Heart left ventricle (tissue), 16 donors: ENCODE measurements around the gene THSD4. TPM values are rescaled to one million over a fixed set of nuclear protein-coding genes. Genes with fewer than 3 reads are reported as not detected.
A peak's percentile ranks its signal among the peaks of the same experiment; 100 is the strongest.

Source experiments
- ATAC-seq, 4 donors: fragments of 200-7000 bp; cut with Tn5 transposase; one replicate each; pipeline ENCODE4 v1.9.1; 2020 to 2022; ENCODE audit warnings: moderate library complexity in 4 of 4, mild to moderate bottlenecking in 3 of 4, moderate number of reproducible peaks in 1 of 4
- DNase-seq, 5 donors: peaks; one replicate each; pipeline ENCODE4 v3.0.0-alpha.2; 2020
- H3K27ac ChIP-seq, 12 donors: fragments of 200-600 bp; sonication (generic) in 4 of 12; one replicate each; pipeline versions ENCODE4 v1.5.0 to v1.8.0; 2016 to 2022; ENCODE audit warnings: mild to moderate bottlenecking in 2 of 12
- H3K27me3 ChIP-seq, 9 donors: fragments of 200-600 bp; sonication (generic) in 2 of 9; one replicate each; pipeline versions ENCODE4 v1.5.1 to v1.8.0; 2016 to 2022; ENCODE audit warnings: mild to moderate bottlenecking in 3 of 9
- H3K36me3 ChIP-seq, 9 donors: fragments of 200-600 bp; sonication (generic) in 2 of 9; one replicate each; pipeline versions ENCODE4 v1.5.0 to v1.8.0; 2018 to 2022; ENCODE audit warnings: mild to moderate bottlenecking in 2 of 9
- H3K4me1 ChIP-seq, 12 donors: fragments of 200-600 bp; sonication (generic) in 4 of 12; one replicate each; pipeline versions ENCODE4 v1.5.0 to v1.8.0; 2016 to 2022; ENCODE audit warnings: mild to moderate bottlenecking in 3 of 12
- H3K4me3 ChIP-seq, 12 donors: fragments of 200-600 bp; sonication (generic) in 4 of 12; one replicate each; pipeline versions ENCODE4 v1.5.0 to v1.8.0; 2017 to 2022; ENCODE audit warnings: mild to moderate bottlenecking in 9 of 12, moderate library complexity in 4 of 12
- H3K9me3 ChIP-seq, 12 donors: fragments of 200-600 bp; sonication (generic) in 4 of 12; one replicate each; pipeline versions ENCODE4 v1.5.0 to v1.8.0; 2016 to 2022; ENCODE audit warnings: mild to moderate bottlenecking in 1 of 12
- POLR2A ChIP-seq, 2 donors: fragments of 450-650 bp; IDR thresholded peaks; one replicate each; pipeline ENCODE4 v1.6.1; 2017; ENCODE audit warnings: antibody characterized with exemption in 2 of 2, mild to moderate bottlenecking in 2 of 2, moderate library complexity in 2 of 2
- whole genome bisulfite sequencing, 4 donors: extraction: QIAGEN DNeasy Blood & Tissue Kit in 2 of 4; methylation state at CpG; one replicate each; pipeline versions ENCODE4 v1.1.5 to v1.1.7; 2013 to 2018; 5-methylcytosine and 5-hydroxymethylcytosine counted together
- intact Hi-C, 10 donors: fragments of 100-400 bp; cut with DNase I; formaldehyde crosslinking; loops; one replicate each; pipeline versions ENCODE4 v1.11.1 to v1.14.2; 2022
- polyA plus RNA-seq, 2 donors: library from polyadenylated mRNA; stranded (reverse); fragments of 200-250 nt; gene quantifications; one replicate each; pipeline ENCODE4 v1.2.3, GENCODE V29; 2013
- total RNA-seq, 9 donors: library from RNA; depleted of rRNA in 2 of 9; stranded (reverse); fragments of >200 nt in 2 of 9; fragmentation: NEBNext Ultra II Directional in 3 of 9; extraction: Animal tissue kit (Norgen Biotek cat#: 25700) in 3 of 9; gene quantifications; one replicate each; pipeline versions ENCODE4 v1.1.0 to v1.2.4, GENCODE V29; 2016 to 2023
- TF ChIP-seq, protein P1 (sequence below), 12 donors: fragments of 200-600 bp; sonication (generic) in 4 of 12; IDR thresholded peaks; one replicate each; pipeline versions ENCODE4 v1.5.0 to v1.8.0; 2018 to 2022; ENCODE audit warnings: antibody characterized with exemption in 12 of 12, mild to moderate bottlenecking in 5 of 12
- donor health status: ischemic (EF 13 %, LVEDD 7.1; RV severe dilation, severe dysfunction).
- donor health status: healthy with polysubstance abuse.
- donor health status: DM: no; HTN: yes; CAD: no.
- donor health status: DM: no; HTN: no; CAD: no.
- donor health status: ischemic (EF 25% LVEDD 6.9; RV normal size, moderate dysfunction).
- donor health status: ischemic (EF 25% LVEDD 5.7; RV mildly dilated, moderate dysfunction).
- donor health status: healthy.
- donor health status: DM: yes; HTN: yes; CAD: no.
- donor health status: ischemic (EF 35%, LVEDD 5.7; RV mildly dilated, moderate dysfunction).
- donor health status: nonischemic (EF 11% LVEDD 7.7; RV severe dilation, severe dysfunction).
- donor health status: DM: yes; HTN: yes; CAD: no.
- donor health status: PGD.
- donor health status: ischemic (EF 29% LVEDD 5.4; RV normal size, mild dysfunction).
- donor health status: nonischemic (EF 23%, LVEDD 6.1; RV moderate dilation, normal function).

Gene THSD4
- total and polyA plus RNA-seq, 11 donors = 32.6 to 206 (median 93.2) TPM

DNA sequence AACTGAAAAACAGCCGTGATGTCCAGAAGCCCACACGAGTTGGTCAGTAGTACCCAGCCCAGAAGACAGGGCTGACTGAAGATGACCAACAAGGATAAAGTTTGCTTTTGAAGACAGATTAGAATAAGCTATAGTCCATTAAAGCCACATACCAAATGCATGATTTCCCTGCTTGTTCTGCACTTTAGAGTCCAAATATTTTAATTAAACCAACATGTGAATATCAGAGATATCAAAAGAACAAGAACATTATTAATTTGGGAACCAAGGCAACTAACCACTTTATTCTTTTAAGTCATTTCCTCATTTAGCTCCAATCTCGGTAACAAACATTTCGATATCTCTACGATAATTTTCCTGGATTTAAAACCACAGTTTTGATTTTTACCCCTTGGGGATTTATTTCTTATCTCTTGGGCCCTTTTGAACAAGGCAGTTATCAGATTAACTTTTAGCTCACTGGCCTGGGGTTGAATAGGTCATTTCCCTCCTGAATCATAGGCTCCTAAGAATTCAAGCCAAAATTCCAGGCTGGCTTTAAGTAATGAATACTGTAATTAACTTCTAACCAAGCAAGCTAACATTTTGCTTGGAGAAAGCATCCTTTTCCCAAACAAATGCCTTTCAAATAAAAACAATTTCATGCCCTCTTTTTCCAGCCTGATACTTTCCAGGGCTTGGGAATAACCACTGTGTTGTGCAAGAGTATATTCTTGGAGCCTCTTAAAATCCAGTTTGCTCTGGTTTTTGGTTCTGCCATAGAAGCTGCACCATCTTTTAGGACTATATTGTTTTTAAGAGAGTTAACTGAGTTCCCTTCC lies 592.2 kb downstream of the THSD4 start:
- WGBS, 4 donors = 36 to 50% (median 40%) methylated on average over 5 of the region's 5 CpGs
- intact Hi-C loops = loop anchor here in 3 of 10 donors (5.0 to 10.0 kb wide), 2 partner anchors 50 to 57 kb away; no protein-coding TSS in a partner anchor
- H3K27me3 ChIP-seq = no peaks in the 10 kb centered on the region
- H3K27ac ChIP-seq = peak overlapping the region; percentile 19 to 78 (median 60)
- TF ChIP-seq, protein P1, sequence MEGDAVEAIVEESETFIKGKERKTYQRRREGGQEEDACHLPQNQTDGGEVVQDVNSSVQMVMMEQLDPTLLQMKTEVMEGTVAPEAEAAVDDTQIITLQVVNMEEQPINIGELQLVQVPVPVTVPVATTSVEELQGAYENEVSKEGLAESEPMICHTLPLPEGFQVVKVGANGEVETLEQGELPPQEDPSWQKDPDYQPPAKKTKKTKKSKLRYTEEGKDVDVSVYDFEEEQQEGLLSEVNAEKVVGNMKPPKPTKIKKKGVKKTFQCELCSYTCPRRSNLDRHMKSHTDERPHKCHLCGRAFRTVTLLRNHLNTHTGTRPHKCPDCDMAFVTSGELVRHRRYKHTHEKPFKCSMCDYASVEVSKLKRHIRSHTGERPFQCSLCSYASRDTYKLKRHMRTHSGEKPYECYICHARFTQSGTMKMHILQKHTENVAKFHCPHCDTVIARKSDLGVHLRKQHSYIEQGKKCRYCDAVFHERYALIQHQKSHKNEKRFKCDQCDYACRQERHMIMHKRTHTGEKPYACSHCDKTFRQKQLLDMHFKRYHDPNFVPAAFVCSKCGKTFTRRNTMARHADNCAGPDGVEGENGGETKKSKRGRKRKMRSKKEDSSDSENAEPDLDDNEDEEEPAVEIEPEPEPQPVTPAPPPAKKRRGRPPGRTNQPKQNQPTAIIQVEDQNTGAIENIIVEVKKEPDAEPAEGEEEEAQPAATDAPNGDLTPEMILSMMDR (IDR thresholded peaks at IDR 0.05) = no peak
- no peak for TF ChIP-seq POLR2A (IDR thresholded peaks at IDR 0.05)
- no peak overlapping the region for H3K4me3 ChIP-seq
- DNase-seq (no peak), ATAC-seq (peak; percentile 29 to 56 (median 46))
- H3K4me1 ChIP-seq = peaks cover 6 to 67% (median 40%) of the 10 kb centered on the region in 12 donors
- H3K9me3 ChIP-seq = no peaks in the 10 kb centered on the region
- H3K36me3 ChIP-seq = no peaks in the 10 kb centered on the region

DNA sequence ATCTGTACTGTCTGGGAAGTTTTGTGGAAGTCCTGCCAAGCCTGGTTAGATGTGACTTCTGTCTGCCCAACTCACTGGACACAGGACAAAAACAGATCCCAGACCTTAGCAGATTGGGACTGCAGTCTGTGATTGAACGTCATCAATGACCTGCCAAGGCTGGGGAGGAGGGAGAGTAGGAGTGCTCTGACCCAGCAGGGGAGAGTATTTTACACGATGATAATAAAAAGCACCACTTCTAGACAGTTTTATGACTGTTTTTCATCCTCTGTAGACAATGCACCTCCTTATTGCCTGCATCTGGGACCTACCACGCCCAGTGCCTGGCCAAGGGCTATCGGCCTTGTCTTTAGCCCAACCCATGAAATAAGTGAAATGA lies 592.8 kb downstream of the THSD4 start:
- 47 to 61% (median 50%) methylated on average over 4 of the region's 4 CpGs for WGBS, 4 donors
- Histone ChIP-seq H3K27ac (peak overlapping the region; percentile 19 to 78 (median 60)), H3K36me3 (no peaks in the 10 kb centered on the region), H3K9me3 (no peaks in the 10 kb centered on the region), H3K4me1 (peaks cover 6 to 71% (median 44%) of the 10 kb centered on the region in 12 donors), H3K4me3 (no peak overlapping the region), H3K27me3 (no peaks in the 10 kb centered on the region)
- DNase-seq (peak in 4 of 5 donors; percentile 30 to 41 (median 38)), ATAC-seq (peak; percentile 39 to 82 (median 65))
- TF ChIP-seq POLR2A (IDR thresholded peaks at IDR 0.05) = no peak
- intact Hi-C loops = loop anchor here in 3 of 10 donors (5.0 to 10.0 kb wide), 2 partner anchors 51 to 57 kb away; no protein-coding TSS in a partner anchor

DNA sequence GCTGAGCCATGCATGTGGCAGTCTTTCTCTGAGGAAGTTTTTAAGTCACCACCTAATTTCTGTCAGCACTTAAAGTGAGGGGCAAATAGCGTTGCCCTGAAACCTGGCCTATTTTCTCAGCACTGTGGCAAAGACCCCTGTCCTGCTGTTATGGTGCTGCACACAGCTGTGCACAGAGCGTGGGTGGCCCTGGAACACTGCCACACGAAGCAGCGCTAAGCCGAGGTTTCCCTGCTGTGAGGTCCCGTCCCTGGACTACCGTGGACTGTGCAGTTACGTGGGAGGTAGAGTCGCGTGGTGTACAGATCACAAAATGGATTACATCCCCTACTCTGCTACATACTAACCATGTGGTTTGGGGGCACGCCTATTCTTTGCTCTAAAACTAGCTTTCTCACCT lies 593.5 kb downstream of the THSD4 start:
- no peak overlapping the region for H3K4me3 ChIP-seq
- DNase-seq = peak in 3 of 5 donors; percentile 27 to 48 (median 42)
- WGBS, 4 donors = 71 to 84% (median 77%) methylated on average over 11 of the region's 11 CpGs
- peaks cover 6 to 74% (median 45%) of the 10 kb centered on the region in 12 donors for H3K4me1 ChIP-seq
- H3K9me3 ChIP-seq = no peaks in the 10 kb centered on the region
- H3K27ac ChIP-seq = peak overlapping the region; percentile 19 to 78 (median 60)
- intact Hi-C loops = loop anchor here in 3 of 10 donors (5.0 to 10.0 kb wide), 2 partner anchors 51 to 56 kb away; no protein-coding TSS in a partner anchor
- TF ChIP-seq POLR2A (IDR thresholded peaks at IDR 0.05) = no peak
- TF ChIP-seq, protein P1 (IDR thresholded peaks at IDR 0.05) = no peak
- ATAC-seq = peak; percentile 5 to 70 (median 52)
- no peaks in the 10 kb centered on the region for H3K36me3 ChIP-seq
- H3K27me3 ChIP-seq = no peaks in the 10 kb centered on the region

DNA sequence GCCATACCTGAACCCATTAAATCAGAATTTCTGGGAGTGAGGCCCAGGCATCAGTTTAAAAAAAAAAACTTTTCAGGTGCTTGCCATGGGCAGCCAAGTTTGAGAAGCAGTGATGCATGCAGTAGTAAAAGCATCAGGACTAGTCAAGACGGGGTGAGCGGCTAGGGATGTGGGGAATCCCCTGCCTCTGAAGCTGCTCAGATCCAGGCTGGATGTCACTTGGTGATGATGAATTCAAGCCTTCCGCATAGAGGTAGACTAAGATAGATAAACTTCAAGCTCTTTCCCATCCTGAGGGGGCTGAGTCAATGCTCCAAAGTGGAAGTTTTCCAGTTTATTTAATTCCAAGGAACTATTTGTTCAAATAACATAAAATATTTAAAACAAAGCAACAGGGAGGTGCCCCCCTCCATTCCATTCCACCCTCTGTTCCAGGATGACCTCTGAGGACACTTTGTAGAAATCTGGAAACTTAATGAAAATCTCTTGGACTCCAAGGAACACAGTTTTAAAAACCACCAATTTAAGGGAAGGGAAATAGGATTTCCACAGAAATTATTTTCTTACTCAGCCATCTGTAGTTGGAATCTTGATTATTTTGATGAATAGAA lies 594.6 kb downstream of the THSD4 start:
- intact Hi-C loops = loop anchor here in 4 of 10 donors (5.0 to 10.0 kb wide), 3 partner anchors 53 to 135 kb away; no protein-coding TSS in a partner anchor
- Histone ChIP-seq H3K4me3 (no peak overlapping the region), H3K9me3 (no peaks in the 10 kb centered on the region), H3K4me1 (peaks cover 6 to 70% (median 45%) of the 10 kb centered on the region in 12 donors), H3K27me3 (no peaks in the 10 kb centered on the region), H3K36me3 (no peaks in the 10 kb centered on the region), H3K27ac (peak overlapping the region in 3 of 12 donors; percentile 49 to 78 (median 76))
- no peak for TF ChIP-seq POLR2A (IDR thresholded peaks at IDR 0.05)
- TF ChIP-seq, protein P1 (IDR thresholded peaks at IDR 0.05) = no peak
- DNase-seq = no peak
- whole genome bisulfite sequencing, 4 donors = 63 to 88% (median 84%) methylated on average over 3 of the region's 3 CpGs
- peak in 1 of 4 donors; percentile 33 for ATAC-seq
